Loucy (cell line): Measurements from ENCODE around the gene LUZP2.

Experiments used
- EZH2phosphoT487 ChIP-seq: fragments of 200-600 bp; IDR thresholded peaks from 2 replicates; pipeline ENCODE4 v1.6.1; 2018; ENCODE audit warnings: antibody characterized with exemption, mild to moderate bottlenecking, moderate library complexity, borderline replicate concordance
- TF ChIP-seq, protein P1 (sequence below): fragments of 200-600 bp; sonication (generic); conservative IDR thresholded peaks from 2 replicates; pipeline ENCODE4 v1.5.1; 2014; ENCODE audit warnings: mild to moderate bottlenecking, antibody characterized with exemption, low read length

DNA sequence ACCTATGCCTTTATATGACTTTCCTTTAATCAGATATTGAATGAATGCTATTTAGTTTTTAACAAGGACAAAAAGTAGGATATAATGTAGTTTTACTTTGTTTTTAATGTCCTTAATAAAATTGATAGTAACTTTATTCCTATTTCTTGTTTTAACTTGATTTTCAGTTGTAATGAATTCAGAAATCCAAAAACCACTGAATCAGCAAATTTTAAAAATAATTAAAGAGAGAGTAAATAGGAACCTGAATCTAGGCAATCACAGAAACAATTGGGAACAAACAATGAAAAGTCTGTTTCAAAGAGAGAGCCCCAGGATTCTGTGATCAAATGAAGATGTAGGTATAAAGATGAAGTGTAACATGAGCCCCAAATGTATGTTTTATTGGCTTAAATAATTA is 556.0 kb downstream of the LUZP2 start:
- TF ChIP-seq, protein P1, sequence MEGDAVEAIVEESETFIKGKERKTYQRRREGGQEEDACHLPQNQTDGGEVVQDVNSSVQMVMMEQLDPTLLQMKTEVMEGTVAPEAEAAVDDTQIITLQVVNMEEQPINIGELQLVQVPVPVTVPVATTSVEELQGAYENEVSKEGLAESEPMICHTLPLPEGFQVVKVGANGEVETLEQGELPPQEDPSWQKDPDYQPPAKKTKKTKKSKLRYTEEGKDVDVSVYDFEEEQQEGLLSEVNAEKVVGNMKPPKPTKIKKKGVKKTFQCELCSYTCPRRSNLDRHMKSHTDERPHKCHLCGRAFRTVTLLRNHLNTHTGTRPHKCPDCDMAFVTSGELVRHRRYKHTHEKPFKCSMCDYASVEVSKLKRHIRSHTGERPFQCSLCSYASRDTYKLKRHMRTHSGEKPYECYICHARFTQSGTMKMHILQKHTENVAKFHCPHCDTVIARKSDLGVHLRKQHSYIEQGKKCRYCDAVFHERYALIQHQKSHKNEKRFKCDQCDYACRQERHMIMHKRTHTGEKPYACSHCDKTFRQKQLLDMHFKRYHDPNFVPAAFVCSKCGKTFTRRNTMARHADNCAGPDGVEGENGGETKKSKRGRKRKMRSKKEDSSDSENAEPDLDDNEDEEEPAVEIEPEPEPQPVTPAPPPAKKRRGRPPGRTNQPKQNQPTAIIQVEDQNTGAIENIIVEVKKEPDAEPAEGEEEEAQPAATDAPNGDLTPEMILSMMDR: no peak
- no peak for TF ChIP-seq EZH2phosphoT487
